ENCODE measurements around the gene AKAP10. TPM values are rescaled to one million over a fixed set of nuclear protein-coding genes. Genes with fewer than 3 reads are reported as not detected.

The AKAP10 gene
- total and polyA plus RNA-seq, 10 of the 15 experiments (the other 5 are each of a cell fraction or from before 2014, with no cell fraction given), result 4.3 to 23.7 (median 14.7) TPM

DNA sequence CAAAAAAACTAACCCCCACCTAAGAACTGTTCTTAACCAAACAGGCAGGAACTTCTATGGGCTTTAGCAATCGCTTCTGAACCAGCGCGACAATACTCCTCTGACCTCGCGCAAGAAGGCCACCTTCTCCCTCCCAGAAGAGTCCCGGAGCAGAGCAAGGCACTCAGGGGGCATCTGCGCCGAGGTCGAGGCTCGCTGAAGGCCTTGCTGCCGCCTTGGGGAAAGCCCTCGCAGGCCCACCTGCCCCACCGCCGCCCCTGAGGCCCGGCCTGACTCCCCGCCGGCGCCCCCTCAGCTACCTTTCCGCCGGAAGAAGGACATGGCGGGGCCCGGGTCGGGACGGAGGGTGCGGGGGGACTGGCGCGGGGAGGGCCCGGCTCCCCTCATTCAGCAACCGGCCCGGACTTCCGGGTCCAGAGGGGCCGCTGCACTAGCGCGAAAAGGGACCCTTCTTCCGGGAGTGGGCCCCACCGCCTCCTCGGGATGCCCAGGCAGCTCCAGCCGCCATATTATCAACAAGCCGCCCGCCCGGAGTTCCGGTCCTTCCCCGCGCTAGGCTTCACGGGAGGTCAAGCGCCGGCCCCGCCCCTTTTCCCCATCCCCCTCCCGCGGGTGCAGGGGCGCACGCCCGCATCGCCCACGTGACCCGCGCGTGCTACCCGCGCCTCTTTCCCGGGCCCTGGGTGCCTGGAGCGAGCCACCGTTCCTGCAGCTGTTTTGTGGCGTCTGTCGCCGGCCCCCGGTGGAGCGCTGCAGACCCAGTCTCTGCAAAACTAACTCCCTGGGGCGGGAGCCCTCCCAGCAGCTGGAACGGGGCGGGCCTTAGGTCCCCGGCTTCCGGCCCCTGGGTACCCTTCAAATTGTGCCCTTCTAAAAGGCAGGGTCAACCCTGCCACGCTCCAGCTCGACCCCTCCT is at the start of gene AKAP10 (continued):
- TF ChIP-seq RAD21 (IDR thresholded peaks at IDR 0.05; ENCODE audit: insufficient read depth, low read depth, low read length) (no peak), SRF (IDR thresholded peaks at IDR 0.05; ENCODE audit: low read depth in 2 of 2, low read length in 2 of 2) (0 out of 4 replicates have a peak, but pooled peaks of 1 of the 2 experiments have one; percentile 10), RBBP5 (conservative IDR thresholded peaks at IDR 0.05) (no peak), ESRRA (IDR thresholded peaks at IDR 0.05; ENCODE audit: low read length) (no peak), RAD51 (IDR thresholded peaks at IDR 0.05) (peak; percentile 92), NRF1 (conservative IDR thresholded peaks at IDR 0.05; ENCODE audit: low read depth, low read length) (no peak), GABPA (IDR thresholded peaks at IDR 0.05; ENCODE audit: low read depth) (peak; percentile 72; the same call in 1 of the 2 replicates), KAT2A (conservative IDR thresholded peaks at IDR 0.05; ENCODE audit: control insufficient read depth, low read depth, low read length) (no peak), SIN3A (IDR thresholded peaks at IDR 0.05; ENCODE audit: low read depth, low read length) (peak; percentile 67), TCF7 (IDR thresholded peaks at IDR 0.05; ENCODE audit: borderline replicate concordance) (no peak), ETV6 (conservative IDR thresholded peaks at IDR 0.05 in 1 of 2, IDR thresholded peaks at IDR 0.05 in 1 of 2; ENCODE audit: borderline replicate concordance in 1 of 2, low read depth in 1 of 2) (peak in 1 of 2 experiments; percentile 45; a peak in 1 of 4 replicates), TBL1XR1 (IDR thresholded peaks at IDR 0.05; ENCODE audit: low read depth, low read length) (no peak), SMAD5 (IDR thresholded peaks at IDR 0.05; ENCODE audit: low read depth) (peak; percentile 25; the same call in 1 of the 2 replicates), IKZF2 (IDR thresholded peaks at IDR 0.05) (peak; percentile 41 to 68; a peak in 3 of 4 replicates), PAX8 (IDR thresholded peaks at IDR 0.05) (no peak), NBN (IDR thresholded peaks at IDR 0.05) (0 out of 2 replicates have a peak, but pooled peaks have one; percentile 24), SIX5 (IDR thresholded peaks at IDR 0.05; ENCODE audit: low read depth, low read length, severe bottlenecking) (no peak), RB1 (IDR thresholded peaks at IDR 0.05; ENCODE audit: borderline replicate concordance) (no peak; the same call in 1 of the 2 replicates), MEF2A (IDR thresholded peaks at IDR 0.05; ENCODE audit: insufficient read depth, low read depth, low read length) (no peak), CREB1 (IDR thresholded peaks at IDR 0.05; ENCODE audit: low read depth) (no peak)
- TF ChIP-seq, protein P1, sequence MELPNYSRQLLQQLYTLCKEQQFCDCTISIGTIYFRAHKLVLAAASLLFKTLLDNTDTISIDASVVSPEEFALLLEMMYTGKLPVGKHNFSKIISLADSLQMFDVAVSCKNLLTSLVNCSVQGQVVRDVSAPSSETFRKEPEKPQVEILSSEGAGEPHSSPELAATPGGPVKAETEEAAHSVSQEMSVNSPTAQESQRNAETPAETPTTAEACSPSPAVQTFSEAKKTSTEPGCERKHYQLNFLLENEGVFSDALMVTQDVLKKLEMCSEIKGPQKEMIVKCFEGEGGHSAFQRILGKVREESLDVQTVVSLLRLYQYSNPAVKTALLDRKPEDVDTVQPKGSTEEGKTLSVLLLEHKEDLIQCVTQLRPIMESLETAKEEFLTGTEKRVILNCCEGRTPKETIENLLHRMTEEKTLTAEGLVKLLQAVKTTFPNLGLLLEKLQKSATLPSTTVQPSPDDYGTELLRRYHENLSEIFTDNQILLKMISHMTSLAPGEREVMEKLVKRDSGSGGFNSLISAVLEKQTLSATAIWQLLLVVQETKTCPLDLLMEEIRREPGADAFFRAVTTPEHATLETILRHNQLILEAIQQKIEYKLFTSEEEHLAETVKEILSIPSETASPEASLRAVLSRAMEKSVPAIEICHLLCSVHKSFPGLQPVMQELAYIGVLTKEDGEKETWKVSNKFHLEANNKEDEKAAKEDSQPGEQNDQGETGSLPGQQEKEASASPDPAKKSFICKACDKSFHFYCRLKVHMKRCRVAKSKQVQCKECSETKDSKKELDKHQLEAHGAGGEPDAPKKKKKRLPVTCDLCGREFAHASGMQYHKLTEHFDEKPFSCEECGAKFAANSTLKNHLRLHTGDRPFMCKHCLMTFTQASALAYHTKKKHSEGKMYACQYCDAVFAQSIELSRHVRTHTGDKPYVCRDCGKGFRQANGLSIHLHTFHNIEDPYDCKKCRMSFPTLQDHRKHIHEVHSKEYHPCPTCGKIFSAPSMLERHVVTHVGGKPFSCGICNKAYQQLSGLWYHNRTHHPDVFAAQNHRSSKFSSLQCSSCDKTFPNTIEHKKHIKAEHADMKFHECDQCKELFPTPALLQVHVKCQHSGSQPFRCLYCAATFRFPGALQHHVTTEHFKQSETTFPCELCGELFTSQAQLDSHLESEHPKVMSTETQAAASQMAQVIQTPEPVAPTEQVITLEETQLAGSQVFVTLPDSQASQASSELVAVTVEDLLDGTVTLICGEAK (IDR thresholded peaks at IDR 0.05; ENCODE audit: borderline replicate concordance), result peak; percentile 72
- TF ChIP-seq, protein P2, sequence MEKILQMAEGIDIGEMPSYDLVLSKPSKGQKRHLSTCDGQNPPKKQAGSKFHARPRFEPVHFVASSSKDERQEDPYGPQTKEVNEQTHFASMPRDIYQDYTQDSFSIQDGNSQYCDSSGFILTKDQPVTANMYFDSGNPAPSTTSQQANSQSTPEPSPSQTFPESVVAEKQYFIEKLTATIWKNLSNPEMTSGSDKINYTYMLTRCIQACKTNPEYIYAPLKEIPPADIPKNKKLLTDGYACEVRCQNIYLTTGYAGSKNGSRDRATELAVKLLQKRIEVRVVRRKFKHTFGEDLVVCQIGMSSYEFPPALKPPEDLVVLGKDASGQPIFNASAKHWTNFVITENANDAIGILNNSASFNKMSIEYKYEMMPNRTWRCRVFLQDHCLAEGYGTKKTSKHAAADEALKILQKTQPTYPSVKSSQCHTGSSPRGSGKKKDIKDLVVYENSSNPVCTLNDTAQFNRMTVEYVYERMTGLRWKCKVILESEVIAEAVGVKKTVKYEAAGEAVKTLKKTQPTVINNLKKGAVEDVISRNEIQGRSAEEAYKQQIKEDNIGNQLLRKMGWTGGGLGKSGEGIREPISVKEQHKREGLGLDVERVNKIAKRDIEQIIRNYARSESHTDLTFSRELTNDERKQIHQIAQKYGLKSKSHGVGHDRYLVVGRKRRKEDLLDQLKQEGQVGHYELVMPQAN (conservative IDR thresholded peaks at IDR 0.05), result no peak; the same call in 1 of the 2 replicates
